GM12801 (cell line): ENCODE measurements around the gene HK1.

Source experiments
- TF ChIP-seq, protein P1 (sequence below): IDR thresholded peaks from one replicate; pipeline ENCODE4 v1.5.1; 2011; ENCODE audit warnings: control low read depth; ENCODE audit not compliant: insufficient read length; ENCODE audit errors: extremely low read depth

Gene HK1

DNA sequence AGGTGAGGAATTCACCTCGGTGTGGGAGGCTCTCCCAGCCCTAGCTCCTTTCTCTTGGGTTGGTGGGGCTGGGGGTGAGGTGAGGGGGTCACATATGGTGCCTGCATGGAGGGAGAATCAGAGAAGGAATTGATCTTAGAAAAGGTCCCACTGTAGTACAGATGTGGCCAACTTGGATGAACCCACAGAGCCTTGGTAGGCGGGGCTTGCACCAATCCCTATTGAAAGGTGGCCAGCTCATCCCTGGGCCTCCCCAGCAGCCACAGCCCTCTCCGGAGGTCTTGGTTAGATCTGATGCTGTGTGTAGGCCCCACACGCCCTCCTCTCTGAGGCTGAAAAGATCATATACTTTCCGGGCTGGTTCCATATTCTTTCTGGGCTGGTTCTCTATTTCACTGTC, 39.2 kb upstream of the HK1 start:
- TF ChIP-seq, protein P1, sequence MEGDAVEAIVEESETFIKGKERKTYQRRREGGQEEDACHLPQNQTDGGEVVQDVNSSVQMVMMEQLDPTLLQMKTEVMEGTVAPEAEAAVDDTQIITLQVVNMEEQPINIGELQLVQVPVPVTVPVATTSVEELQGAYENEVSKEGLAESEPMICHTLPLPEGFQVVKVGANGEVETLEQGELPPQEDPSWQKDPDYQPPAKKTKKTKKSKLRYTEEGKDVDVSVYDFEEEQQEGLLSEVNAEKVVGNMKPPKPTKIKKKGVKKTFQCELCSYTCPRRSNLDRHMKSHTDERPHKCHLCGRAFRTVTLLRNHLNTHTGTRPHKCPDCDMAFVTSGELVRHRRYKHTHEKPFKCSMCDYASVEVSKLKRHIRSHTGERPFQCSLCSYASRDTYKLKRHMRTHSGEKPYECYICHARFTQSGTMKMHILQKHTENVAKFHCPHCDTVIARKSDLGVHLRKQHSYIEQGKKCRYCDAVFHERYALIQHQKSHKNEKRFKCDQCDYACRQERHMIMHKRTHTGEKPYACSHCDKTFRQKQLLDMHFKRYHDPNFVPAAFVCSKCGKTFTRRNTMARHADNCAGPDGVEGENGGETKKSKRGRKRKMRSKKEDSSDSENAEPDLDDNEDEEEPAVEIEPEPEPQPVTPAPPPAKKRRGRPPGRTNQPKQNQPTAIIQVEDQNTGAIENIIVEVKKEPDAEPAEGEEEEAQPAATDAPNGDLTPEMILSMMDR: no peak

DNA sequence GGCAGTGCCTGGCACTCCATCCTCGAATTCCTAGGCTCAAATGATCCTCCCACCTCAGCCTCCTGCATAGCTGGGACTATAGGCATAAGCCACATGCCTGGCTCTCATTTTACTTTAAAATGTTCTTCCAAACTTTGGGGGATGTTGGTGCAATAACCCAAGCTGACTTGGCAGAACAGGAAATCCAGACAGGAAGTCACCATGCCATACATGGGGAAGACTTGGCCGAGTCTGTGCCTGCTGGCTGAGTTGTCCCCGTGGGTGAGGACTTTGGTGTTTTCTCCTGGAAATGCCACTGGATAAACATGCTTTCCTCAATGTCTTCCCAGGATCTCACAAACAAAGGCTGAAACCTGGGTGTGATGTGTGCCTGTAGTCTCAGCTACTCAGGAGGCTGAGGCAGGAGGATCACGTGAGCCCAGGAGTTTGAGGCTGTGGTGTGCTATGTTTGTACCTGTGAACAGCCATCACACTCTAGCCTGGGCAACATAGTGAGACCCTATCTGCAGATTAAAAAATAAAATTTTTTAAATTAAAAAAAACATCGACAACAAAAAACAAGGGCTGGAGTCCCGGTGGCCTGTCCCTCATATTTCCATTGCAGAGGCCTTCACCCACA, 38.4 kb upstream of the HK1 start:
- TF ChIP-seq, protein P1: no peak

DNA sequence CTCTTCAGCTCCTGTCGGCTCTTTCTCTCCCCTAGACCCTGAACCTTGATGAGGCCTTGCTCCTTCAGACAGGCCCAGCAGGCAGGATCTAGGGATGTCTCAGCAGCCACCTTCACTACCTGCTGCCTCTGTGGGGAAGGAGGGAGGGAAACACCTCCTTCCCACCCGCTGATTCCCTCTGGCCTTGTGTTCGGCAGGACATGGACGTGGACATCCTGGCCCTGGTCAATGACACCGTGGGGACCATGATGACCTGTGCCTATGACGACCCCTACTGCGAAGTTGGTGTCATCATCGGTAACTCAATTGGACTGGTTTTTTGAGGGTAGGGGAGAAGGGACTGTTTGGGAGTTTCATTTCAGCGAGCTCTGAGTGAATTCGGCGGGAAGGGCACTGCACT, 37.8 kb upstream of the HK1 start:
- TF ChIP-seq, protein P1: no peak

DNA sequence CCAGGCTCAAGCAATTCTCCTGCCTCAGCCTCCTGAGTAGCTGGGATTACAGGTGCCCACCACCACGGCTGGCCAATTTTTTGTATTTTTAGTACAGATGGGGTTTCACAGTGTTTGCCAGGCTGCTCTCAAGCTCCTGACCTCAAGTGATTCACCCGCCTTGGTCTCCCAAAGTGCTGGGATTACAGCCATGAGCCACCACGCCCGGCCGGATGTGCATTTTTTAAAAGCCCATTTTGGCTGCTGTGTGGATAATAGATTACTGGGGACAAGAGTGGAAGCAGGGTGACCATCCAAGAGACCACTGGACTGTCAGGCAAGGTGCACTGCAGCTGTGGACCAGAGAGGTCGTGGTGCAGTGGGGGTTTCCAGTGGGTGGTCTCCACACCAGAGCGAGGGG, 36.7 kb upstream of the HK1 start:
- TF ChIP-seq, protein P1: no peak

DNA sequence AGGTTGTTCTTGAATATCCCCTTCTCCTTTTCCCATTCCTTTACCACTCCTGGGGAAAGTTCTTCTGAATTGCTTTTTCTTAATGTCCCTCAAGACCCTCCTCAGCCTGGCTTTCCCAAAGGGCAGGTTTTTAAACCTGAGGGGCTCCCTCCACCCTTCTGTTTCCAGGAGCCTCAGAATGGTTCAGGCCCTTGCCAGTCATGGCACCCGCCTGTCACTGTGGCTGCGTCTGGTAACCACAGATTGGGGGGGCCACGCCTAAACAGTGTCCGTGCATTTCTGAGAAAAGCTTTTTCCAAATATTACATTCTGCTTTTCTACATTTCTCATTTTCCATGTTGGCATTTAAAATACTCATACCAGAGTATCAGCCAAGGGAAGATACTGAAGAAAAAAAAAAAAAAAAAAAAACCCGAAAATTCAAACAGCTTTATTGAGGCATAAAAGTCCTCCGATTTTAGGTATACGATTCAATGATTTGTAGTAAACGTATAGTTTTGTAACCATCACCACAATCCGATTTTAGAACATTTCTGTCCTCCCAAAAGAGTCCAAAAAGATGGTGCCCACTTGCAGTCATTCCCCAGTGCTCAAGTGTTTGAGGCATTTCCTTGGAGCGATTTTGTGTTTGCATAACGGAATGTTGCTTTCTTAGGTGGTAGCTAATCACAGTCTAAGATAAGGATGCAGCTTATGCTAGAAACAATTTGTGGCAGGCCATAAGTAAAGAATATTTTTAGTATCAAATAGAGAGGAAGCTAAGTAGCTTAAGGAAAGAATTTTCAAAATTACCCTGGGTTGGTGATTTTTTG, 36.0 kb upstream of the HK1 start:
- TF ChIP-seq, protein P1: no peak

DNA sequence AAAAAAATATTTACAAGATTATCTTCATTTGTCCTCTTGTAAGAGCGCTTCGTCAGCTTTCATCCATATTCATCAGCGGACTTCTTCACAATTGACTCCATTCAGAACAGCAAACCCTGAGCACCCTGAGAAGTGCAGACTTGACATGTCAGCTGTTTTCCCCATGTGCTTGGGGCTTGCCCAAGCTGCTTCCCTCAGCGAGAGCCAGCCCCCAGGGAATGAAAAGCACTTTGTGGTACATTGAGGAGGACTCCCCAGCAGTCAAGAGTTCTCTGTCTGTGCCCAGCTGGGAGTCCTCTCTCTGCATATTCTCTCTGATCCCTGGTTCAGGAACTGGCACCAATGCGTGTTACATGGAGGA, 35.5 kb upstream of the HK1 start:
- TF ChIP-seq, protein P1: no peak

DNA sequence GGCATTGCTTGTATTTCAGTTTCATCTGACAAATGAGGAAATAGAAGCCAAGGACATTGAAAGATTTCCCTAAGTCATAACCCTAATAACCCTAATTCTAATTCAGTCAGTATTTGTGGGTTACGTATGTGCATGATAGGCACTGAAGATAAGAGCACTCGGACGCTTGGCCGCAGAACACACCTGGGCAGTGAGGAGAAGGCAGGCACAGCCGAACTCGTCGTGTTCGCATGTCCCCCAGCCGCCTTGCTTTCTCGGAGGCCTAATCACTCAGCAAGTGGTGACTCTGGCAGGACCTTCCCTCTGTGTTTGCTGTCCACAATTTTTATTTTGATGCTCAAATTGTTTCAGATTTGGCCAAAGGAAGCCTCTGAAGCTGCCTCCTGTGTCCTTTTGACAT, 34.5 kb upstream of the HK1 start:
- TF ChIP-seq, protein P1: no peak
